Measurements from ENCODE around the gene USB1.

DNA sequence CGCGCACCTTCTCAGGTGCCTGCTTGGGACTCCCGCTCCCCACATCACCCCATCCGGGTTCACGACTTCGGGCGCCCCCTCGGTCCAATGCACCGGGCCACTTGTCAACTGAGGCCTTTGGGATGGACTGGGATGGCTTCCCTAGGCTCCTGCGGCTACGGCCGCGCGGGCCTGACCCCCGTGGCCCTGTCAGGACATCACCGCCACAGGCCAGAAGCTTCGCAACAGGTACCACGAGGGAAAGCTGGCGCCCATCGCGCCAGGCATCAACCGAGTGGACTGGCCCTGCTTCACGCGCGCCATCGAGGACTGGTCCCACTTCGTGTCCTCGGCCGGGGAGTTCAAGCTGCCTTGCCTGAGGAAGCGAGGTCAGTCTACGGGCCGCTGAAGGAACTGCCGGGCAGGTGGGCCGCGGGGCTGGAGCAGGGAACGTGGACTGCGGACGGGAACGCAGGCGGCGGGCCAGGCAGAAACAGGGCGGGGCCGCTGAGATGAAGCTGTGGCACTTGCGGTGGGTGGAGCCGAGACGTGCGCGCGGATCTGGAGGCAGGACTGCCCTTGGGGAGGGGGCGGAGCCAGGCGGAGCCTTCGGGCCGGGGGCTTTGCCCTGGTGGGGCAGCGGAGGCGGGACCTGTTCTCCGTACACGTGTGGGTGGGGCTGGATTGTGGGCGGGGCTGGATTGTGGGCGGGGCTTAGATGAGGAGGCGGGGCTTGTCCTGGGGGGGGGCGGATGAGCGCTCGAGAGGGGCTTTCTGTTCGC is 16.6 kb upstream of the USB1 start:
- TF ChIP-seq, protein P1, sequence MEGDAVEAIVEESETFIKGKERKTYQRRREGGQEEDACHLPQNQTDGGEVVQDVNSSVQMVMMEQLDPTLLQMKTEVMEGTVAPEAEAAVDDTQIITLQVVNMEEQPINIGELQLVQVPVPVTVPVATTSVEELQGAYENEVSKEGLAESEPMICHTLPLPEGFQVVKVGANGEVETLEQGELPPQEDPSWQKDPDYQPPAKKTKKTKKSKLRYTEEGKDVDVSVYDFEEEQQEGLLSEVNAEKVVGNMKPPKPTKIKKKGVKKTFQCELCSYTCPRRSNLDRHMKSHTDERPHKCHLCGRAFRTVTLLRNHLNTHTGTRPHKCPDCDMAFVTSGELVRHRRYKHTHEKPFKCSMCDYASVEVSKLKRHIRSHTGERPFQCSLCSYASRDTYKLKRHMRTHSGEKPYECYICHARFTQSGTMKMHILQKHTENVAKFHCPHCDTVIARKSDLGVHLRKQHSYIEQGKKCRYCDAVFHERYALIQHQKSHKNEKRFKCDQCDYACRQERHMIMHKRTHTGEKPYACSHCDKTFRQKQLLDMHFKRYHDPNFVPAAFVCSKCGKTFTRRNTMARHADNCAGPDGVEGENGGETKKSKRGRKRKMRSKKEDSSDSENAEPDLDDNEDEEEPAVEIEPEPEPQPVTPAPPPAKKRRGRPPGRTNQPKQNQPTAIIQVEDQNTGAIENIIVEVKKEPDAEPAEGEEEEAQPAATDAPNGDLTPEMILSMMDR (IDR thresholded peaks at IDR 0.05), result no peak
- peak in 1 of 2 donors; percentile 26 for TF ChIP-seq POLR2A (IDR thresholded peaks at IDR 0.05)

Data from thyroid gland (tissue), 4 donors.